A172 (cell line): ENCODE measurements around the gene SAFB. TPM values are rescaled to one million over a fixed set of nuclear protein-coding genes. Genes with fewer than 3 reads are reported as not detected.
"Not testable (repeated sequence)": the region's sequence is repeated elsewhere in the genome, so short reads cannot be mapped to it uniquely, and the experiment has no call there.

ENCODE experiments used
- DNase-seq: peaks from one replicate; pipeline ENCODE4 v3.0.0-alpha.2; 2015; ENCODE audit warnings: low spot score
- total RNA-seq: library from RNA; depleted of rRNA; stranded (reverse); fragments of >200 nt; shearing (Covaris generic); gene quantifications from 2 replicates; pipeline ENCODE4 v1.2.3, GENCODE V29; 2014

SAFB gene
- total RNA-seq, 1 experiment from 2014 or later = 31.5 TPM

GRCh38 chr19:5684694-5685430 is 62.0 kb downstream of the SAFB start:
- no peak for DNase-seq

GRCh38 chr19:5686326-5686646 is 63.4 kb downstream of the SAFB start:
- DNase-seq = no peak

DNA sequence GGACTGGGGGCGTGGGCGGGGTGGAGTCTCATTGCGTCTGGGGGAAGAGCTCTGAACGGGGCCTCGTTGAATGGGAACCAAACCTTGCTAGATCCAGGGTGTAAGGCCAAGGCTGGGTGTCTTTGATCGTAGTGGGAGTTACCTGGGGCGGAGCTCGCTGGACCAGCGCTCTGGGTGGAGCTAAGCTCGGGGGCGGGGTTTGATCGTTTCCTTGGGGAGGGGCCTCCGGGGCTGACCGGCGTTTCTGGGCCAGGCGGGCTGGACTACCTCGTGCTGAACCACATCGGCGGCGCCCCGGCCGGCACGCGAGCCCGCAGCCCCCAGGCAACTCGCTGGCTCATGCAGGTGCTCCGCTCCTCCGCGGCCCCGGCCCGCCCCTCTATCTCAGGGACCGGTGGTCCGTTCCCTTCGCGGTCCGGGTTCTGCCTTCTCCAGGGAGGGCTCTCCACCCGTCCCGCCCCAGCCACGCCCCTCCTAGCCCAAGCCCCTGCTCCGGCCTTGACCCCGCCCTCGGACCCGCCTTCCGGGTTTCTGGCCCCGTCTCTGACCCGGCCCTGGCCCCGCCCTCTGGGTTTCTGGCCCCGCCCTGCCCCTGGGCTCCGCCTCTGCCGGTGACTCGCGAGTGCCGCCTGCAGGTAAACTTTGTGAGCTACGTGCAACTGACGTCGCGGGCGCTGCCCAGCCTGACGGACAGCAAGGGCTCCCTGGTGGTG is 63.9 kb downstream of the SAFB start:
- peak; percentile 75 for DNase-seq

DNA sequence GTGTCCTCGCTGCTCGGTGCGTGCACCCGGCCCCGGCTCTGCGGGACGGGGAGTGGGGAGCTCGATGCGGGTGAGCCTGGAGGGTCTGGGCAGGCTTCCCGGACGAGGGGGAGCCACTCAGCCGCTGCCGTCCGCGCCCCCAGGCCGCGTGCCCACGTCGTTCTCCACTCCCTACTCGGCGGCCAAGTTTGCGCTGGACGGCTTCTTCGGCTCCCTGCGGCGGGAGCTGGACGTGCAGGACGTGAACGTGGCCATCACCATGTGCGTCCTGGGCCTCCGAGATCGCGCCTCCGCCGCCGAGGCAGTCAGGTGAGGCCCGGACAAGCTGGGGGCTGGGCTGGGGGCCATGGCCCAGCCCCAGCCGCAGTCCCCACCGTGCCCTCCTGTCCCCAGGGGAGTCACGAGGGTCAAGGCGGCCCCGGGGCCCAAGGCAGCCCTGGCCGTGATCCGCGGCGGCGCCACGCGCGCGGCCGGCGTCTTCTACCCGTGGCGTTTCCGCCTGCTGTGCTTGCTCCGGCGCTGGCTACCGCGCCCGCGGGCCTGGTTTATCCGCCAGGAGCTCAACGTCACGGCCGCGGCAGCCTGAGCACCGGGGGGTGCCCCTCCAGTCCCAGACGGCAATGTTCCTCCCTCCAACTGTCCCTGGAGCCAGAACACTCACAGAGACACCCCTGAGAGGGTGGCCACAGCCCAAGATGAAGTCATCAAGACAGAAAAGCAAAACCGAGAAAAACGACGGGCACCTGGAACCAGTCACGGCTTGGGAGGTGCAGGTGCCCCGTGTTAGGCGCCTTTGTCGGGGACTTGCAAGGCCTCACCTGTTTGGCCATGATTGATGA is 64.7 kb downstream of the SAFB start:
- DNase-seq = no peak

- DNase-seq = not testable (repeated sequence)
These were observed 65.5 kb downstream of the SAFB start for GRCh38 chr19:5688262-5688881.

DNA sequence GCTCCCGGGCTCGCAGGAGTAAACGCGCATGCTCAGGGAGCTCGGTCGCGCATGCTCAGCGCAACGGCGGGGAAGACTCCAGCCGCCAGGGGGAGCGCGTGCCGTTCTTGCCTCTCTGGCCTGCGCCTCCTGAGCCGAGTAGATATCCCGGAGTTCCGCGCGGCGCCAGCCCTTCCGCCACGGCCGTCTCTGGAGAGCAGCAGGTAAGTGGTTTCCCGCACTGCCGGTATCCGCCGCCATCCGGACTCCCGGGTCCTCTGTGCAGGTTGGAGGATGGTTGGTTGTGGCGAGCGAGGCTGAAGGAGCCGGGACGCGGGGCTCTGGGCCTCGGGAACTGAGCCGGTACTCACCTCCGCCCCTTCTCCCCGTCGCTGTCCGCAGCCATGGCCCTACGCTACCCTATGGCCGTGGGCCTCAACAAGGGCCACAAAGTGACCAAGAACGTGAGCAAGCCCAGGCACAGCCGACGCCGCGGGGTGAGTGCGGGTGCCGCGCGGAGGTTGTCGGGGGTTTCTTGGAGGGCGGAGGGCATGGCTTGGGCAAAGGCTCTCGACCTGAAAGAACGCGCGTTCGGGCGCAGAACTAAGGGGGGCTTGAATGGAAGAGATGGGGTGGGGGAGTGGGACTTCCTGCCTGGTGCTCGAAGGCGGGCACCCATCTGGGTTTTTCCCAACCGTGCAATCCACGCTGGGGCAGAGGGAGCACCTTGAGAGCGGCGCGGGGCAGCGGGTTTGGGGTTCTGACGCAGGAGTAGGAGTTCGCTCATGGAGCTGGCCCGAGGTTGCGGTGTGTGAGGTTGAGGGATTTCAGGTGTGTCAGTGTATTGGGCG is 67.5 kb downstream of the SAFB start, which contains the start of gene RPL36:
Gene RPL36 (plus strand): TSS at position 171 of the 830 bp plus-strand sequence. CDS start 213 bp downstream, at position 384.
- peak; percentile 96 for DNase-seq

- DNase-seq = peak; percentile 63
These were observed 68.3 kb downstream of the SAFB start for GRCh38 chr19:5690955-5691821.

DNA sequence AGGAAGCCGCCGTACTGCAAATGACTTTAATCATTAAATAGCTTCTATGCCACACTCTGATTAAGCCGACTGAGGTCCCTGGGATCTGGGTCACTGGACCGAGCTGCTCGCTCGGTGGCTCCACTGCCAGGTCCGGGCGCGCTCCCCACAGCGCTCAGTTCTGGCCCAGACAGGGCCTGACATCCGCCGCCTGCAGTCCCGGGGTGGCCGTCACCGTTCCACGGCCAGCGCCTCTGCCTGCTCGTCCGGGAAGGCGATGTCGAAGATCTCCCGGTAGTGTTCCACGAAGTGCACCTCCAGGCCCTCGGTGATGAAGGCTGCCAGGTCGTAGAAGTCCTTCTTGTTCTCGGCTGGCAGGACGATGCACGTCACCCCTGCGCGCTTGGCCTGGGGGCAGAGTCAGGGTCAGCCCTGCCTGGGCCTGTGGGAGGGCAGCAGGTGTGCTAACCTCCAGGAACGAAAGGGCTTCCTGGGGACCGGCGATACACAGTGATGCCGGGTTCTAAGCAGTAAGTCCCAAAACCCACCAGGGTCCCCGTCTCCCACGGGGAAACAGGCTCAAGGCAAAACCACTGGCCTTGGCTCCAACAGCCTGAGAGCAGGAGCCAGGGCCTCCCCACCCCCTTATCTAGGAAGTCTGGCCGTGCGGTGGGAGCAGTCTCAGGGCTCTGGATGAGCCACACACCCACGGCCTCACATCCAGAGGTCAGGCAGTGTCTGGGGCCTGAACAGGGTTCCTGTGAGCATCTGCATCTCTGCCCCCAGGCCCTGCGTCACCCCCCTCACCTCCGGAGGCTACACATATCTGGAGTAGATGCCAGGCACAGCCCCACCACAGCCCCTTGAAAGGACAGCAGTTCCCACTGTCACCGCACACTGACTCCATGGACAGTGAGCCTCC is 69.2 kb downstream of the SAFB start:
- no peak for DNase-seq

DNA sequence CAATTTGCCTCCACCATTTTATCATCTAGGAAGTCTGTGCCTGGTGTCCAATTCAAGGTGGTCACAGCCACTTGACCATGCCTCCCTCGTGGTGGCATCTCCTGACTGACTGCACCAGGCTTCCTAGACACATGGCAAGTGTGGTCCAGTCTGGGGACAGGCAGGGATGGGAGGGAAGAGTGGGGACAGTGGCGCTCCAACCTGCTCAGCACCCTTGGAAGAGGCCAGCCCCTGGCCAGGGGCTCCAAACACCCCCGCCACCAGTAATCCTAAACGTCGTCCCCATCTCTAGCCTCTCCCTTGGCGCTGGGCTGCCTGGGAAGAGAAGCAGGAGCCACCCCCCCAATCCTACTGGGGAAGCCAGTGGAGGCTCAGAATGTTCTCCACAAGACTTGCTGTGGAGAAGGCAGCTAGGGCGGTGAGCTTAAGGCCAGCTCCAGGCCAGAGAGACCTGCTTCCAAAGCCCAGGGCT is 69.9 kb downstream of the SAFB start:
- no peak for DNase-seq

- no peak for DNase-seq
These were observed 70.6 kb downstream of the SAFB start for GRCh38 chr19:5693195-5694166.

- DNase-seq = no peak
These were observed 71.5 kb downstream of the SAFB start for GRCh38 chr19:5694167-5694955.

GRCh38 chr19:5694956-5695648 is 72.2 kb downstream of the SAFB start:
- DNase-seq = no peak

DNA sequence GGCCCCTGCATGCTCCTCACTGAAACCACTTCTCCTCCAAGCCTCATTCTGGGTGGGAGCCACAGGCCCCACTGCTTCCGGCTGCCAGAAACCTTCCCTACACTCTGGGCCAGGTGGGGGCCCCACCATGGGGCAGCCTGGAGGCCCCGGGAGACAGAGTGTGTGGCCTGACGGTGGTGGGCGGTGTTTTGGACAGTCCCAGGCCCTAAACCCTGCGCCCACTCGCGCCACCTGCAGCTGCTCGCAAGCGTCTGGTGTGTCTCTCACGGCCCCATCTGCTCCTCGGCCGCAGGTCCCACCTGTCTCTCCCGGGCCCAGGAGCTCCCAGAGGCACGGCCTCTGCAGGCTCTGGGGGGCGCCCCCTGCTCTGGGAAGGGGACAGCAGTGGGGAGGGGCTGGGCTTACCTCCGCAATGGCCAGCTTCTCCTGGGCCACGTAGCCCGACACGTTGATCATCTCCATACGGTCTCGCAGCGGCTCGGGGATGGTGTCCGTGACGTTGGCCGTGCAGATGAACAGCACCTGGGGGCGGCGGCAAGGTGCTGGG is 72.8 kb downstream of the SAFB start:
- DNase-seq = no peak

DNA sequence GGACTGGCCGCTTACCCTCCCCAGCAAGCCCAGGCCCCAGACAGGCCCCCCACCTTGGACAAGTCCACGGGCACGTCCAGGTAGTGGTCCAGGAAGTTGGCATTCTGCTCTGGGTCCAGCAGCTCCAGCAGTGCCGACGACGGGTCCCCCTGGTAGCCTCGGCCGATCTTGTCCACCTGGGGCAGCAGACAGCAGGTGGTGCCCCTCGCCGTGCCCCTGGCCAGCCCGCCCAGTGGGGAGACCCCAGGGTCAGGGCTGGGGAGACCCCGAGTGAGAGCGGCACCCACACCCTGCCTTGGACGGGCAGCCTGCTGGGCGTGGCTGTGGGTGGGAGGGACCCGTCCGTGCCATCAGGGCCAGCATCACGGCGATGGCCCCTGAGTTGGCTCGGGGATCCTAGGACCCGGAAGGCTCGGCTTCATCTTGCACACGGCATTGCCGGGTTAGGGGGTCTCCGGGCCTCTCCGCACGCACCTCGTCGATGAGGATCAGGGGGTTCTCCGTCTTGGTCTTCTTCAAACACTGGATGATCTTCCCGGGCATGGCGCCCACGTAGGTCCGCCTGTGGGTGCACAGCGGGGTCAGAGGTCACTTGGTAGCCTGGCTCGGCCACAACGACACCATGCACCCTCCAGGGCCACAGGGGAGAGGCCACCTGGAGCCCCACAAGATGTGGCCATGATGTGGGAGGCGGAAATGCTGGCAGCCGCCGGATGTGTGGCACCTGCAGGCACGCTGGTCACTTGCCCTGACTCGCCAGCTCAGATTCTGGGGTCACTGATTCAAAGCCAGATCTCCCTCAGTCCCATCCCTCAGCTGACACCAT is 73.5 kb downstream of the SAFB start:
- no peak for DNase-seq
